GM23338 (cell line): Measurements from ENCODE around the gene UBXN7. TPM values are rescaled to one million over a fixed set of nuclear protein-coding genes. Genes with fewer than 3 reads are reported as not detected.

ENCODE experiments used
- ATAC-seq: fragments of 200-7000 bp; cut with Tn5 transposase; 3 replicates; pipeline ENCODE4 v1.9.1; 2020
- DNase-seq: peaks from one replicate; pipeline ENCODE4 v3.0.0-alpha.2; 2015; ENCODE audit warnings: low spot score
- H2AFZ ChIP-seq: fragments of 200-600 bp; sonication (generic); 2 replicates; pipeline ENCODE4 v1.8.0; 2016; ENCODE audit warnings: antibody characterized with exemption, mild to moderate bottlenecking, moderate library complexity
- H3F3A ChIP-seq: fragments of 200-600 bp; sonication (generic); replicated peaks from 2 replicates; pipeline ENCODE4 v1.8.0; 2017; ENCODE audit warnings: antibody characterized with exemption, mixed run types, low read depth
- H3K27ac ChIP-seq: fragments of 200-600 bp; sonication (generic); 2 replicates; pipeline ENCODE4 v1.6.1; 2016; ENCODE audit warnings: low read depth
- H3K27me3 ChIP-seq: fragments of 200-600 bp; sonication (generic); 2 replicates; pipeline ENCODE4 v1.8.0; 2016; ENCODE audit warnings: mild to moderate bottlenecking, mixed run types, moderate library complexity; ENCODE audit not compliant: insufficient read depth
- H3K36me3 ChIP-seq: fragments of 200-600 bp; sonication (generic); 2 replicates; pipeline ENCODE4 v1.8.0; 2016; ENCODE audit warnings: mild to moderate bottlenecking; ENCODE audit not compliant: insufficient read depth
- H3K4me1 ChIP-seq: fragments of 200-600 bp; sonication (generic); 2 replicates; pipeline ENCODE4 v1.8.0; 2016; ENCODE audit warnings: mild to moderate bottlenecking, moderate library complexity; ENCODE audit not compliant: insufficient read depth
- H3K4me2 ChIP-seq: fragments of 200-600 bp; sonication (generic); 2 replicates; pipeline ENCODE4 v1.7.1; 2017; ENCODE audit warnings: mixed run types
- H3K4me3 ChIP-seq: fragments of 200-600 bp; sonication (generic); 2 replicates; pipeline ENCODE4 v1.6.1; 2016; ENCODE audit warnings: mixed run types
- H3K79me2 ChIP-seq: fragments of 200-600 bp; sonication (generic); replicated peaks from 2 replicates; pipeline ENCODE4 v1.8.0; 2017; ENCODE audit warnings: mild to moderate bottlenecking; ENCODE audit not compliant: insufficient read depth
- H3K9me2 ChIP-seq: fragments of 200-600 bp; sonication (generic); 2 replicates; pipeline ENCODE4 v1.8.0; 2017; ENCODE audit not compliant: insufficient read depth
- H4K20me1 ChIP-seq: fragments of 200-600 bp; sonication (generic); replicated peaks from 2 replicates; pipeline ENCODE4 v1.8.0; 2017; ENCODE audit warnings: mild to moderate bottlenecking; ENCODE audit not compliant: insufficient read depth
- H3K27ac Mint-ChIP-seq: 2 replicates; pipeline ENCODE4 v1.8.0; 2020; ENCODE audit warnings: inconsistent platforms, mild to moderate bottlenecking, moderate library complexity, mixed read lengths
- H3K27me3 Mint-ChIP-seq: 3 replicates; pipeline ENCODE4 v1.8.0; 2022; ENCODE audit warnings: low read depth, mild to moderate bottlenecking, moderate library complexity, mixed read lengths, inconsistent platforms; ENCODE audit not compliant: insufficient read depth, poor library complexity
- H3K36me3 Mint-ChIP-seq: 3 replicates; pipeline ENCODE4 v1.8.0; 2021; ENCODE audit warnings: low read depth, mild to moderate bottlenecking, inconsistent platforms, moderate library complexity, mixed read lengths
- H3K4me1 Mint-ChIP-seq: 3 replicates; pipeline ENCODE4 v1.8.0; 2020; ENCODE audit warnings: mild to moderate bottlenecking, inconsistent platforms, mixed read lengths
- H3K4me3 Mint-ChIP-seq: 3 replicates; pipeline ENCODE4 v1.8.0; 2021; ENCODE audit warnings: moderate library complexity, mild to moderate bottlenecking, inconsistent platforms, mixed read lengths
- H3K9me3 Mint-ChIP-seq: 3 replicates; pipeline ENCODE4 v1.8.0; 2020; ENCODE audit warnings: moderate library complexity, mild to moderate bottlenecking, inconsistent platforms, mixed read lengths
- CTCF ChIP-seq, 2 experiments: fragments of 200-600 bp in 1 of 2; sonication (generic) in 1 of 2; conservative IDR thresholded peaks; 2 replicates each; pipeline versions ENCODE4 v1.5.1 to v1.6.1; 2016 to 2017; ENCODE audit warnings: antibody characterized with exemption in 2 of 2, low read depth in 2 of 2, mild to moderate bottlenecking in 2 of 2, moderate library complexity in 1 of 2
- ETS1 ChIP-seq: IDR thresholded peaks from 2 replicates; pipeline ENCODE4 v1.6.1; 2016; ENCODE audit warnings: antibody characterized with exemption
- EZH2 ChIP-seq: fragments of 200-600 bp; sonication (generic); IDR thresholded peaks from one replicate; pipeline ENCODE4 v1.8.0; 2017; ENCODE audit warnings: antibody characterized with exemption, mild to moderate bottlenecking, low read depth; ENCODE audit not compliant: unreplicated experiment
- EZH2phosphoT487 ChIP-seq: fragments of 200-600 bp; sonication (generic); IDR thresholded peaks from one replicate; pipeline ENCODE4 v1.8.1; 2018; ENCODE audit warnings: antibody characterized with exemption; ENCODE audit not compliant: unreplicated experiment
- NANOG ChIP-seq: IDR thresholded peaks from 2 replicates; pipeline ENCODE4 v1.6.1; 2016; ENCODE audit warnings: antibody characterized with exemption, borderline replicate concordance
- POLR2AphosphoS5 ChIP-seq: IDR thresholded peaks from 2 replicates; pipeline ENCODE4 v1.6.1; 2016; ENCODE audit warnings: antibody characterized with exemption, low read depth
- STAT1 ChIP-seq: IDR thresholded peaks from one replicate; pipeline ENCODE4 v1.6.1; 2016; ENCODE audit warnings: antibody characterized with exemption; ENCODE audit not compliant: unreplicated experiment
- ZNF114 ChIP-seq: fragments of 250-450 bp; sonication (Bioruptor Pico); IDR thresholded peaks from 2 replicates; pipeline ENCODE4 v1.5.0; 2020; ENCODE audit warnings: mild to moderate bottlenecking, moderate library complexity
- ZNF331 ChIP-seq: fragments of 250-450 bp; sonication (Bioruptor Pico); IDR thresholded peaks from 2 replicates; pipeline ENCODE4 v1.5.0; 2020; ENCODE audit warnings: low read depth, mild to moderate bottlenecking, moderate library complexity
- ZNF462 ChIP-seq: fragments of 250-450 bp; sonication (Bioruptor Pico); IDR thresholded peaks from 2 replicates; pipeline ENCODE4 v1.5.0; 2020; ENCODE audit warnings: mild to moderate bottlenecking, moderate library complexity
- polyA plus RNA-seq: library from polyadenylated mRNA; unstranded; fragments of >200 nt; fragmentation: Nextera tagmentation; extraction: Ambion mirVana; gene quantifications from 2 replicates; pipeline ENCODE4 v1.2.1, GENCODE V29; 2016
- total RNA-seq: library from RNA; depleted of rRNA; stranded (reverse); fragments of >200 nt; shearing (Covaris generic); gene quantifications from 2 replicates; pipeline ENCODE4 v1.2.3, GENCODE V29; 2014

Gene UBXN7
- total and polyA plus RNA-seq, 2 experiments from 2014 or later: 37.9 to 46.2 TPM

GRCh38 chr3:196348698-196349097 lies 83.5 kb downstream of the UBXN7 start (continued):
- no peak for TF ChIP-seq ZNF462 (CRISPR knock-in tag)
- TF ChIP-seq EZH2: no peak
- no peak for TF ChIP-seq POLR2AphosphoS5
- no peak for TF ChIP-seq STAT1

GRCh38 chr3:196344663-196345062 lies 87.6 kb downstream of the UBXN7 start:
- Histone ChIP-seq H3K4me2 (no peak overlapping the region), H3K27ac (0 out of 2 replicates have a peak overlapping the region, but pooled peaks have one; percentile 66), H3K4me1 (no peaks in the 10 kb centered on the region), H3K36me3 (no peaks in the 10 kb centered on the region), H4K20me1 (no peaks in the 10 kb centered on the region), H3K79me2 (no peaks in the 10 kb centered on the region), H3K4me3 (no peak overlapping the region), H3K27me3 (no peaks in the 10 kb centered on the region), H3F3A (0 out of 2 replicates have a peak, but pooled peaks cover 4% of the 10 kb centered on the region), H2AFZ (no peak overlapping the region), H3K9me2 (no peaks in the 10 kb centered on the region)
- no peak for DNase-seq
- Mint-ChIP-seq H3K9me3 (no peaks in the 10 kb centered on the region; the same call in 2 of the 3 replicates), H3K4me1 (no peaks in the 10 kb centered on the region), H3K27ac (no peak overlapping the region; the same call in 1 of the 2 replicates), H3K27me3 (peaks cover 13% of the 10 kb centered on the region), H3K36me3 (peaks cover 18% of the 10 kb centered on the region), H3K4me3 (no peak overlapping the region)
- no peak for ATAC-seq
- TF ChIP-seq CTCF (conservative IDR thresholded peaks at IDR 0.05; ENCODE audit: low read depth in 2 of 2) (no peak), POLR2AphosphoS5 (no peak), ZNF114 (CRISPR knock-in tag) (no peak), EZH2phosphoT487 (no peak), STAT1 (no peak), ZNF331 (CRISPR knock-in tag) (no peak), ETS1 (no peak), NANOG (no peak)
